Glutamatergic neuron (in vitro differentiated cells): ENCODE measurements around the gene B4GALNT4. TPM values are rescaled to one million over a fixed set of nuclear protein-coding genes. Genes with fewer than 3 reads are reported as not detected.
A peak's percentile ranks its signal among the peaks of the same experiment; 100 is the strongest.

Experiments used
- DNase-seq: peaks from one replicate; pipeline ENCODE4 v3.0.0; 2022
- H3K27ac Mint-ChIP-seq: one replicate; pipeline ENCODE4 v1.8.0; 2020; ENCODE audit warnings: mild to moderate bottlenecking, mixed read lengths, inconsistent platforms; ENCODE audit not compliant: unreplicated experiment
- H3K27me3 Mint-ChIP-seq: one replicate; pipeline ENCODE4 v1.8.0; 2020; ENCODE audit warnings: mild to moderate bottlenecking, moderate library complexity, mixed read lengths, inconsistent platforms; ENCODE audit not compliant: unreplicated experiment
- H3K36me3 Mint-ChIP-seq: one replicate; pipeline ENCODE4 v1.8.0; 2020; ENCODE audit warnings: mild to moderate bottlenecking, mixed read lengths, inconsistent platforms; ENCODE audit not compliant: unreplicated experiment
- H3K4me1 Mint-ChIP-seq: one replicate; pipeline ENCODE4 v1.8.0; 2020; ENCODE audit warnings: mild to moderate bottlenecking, low read depth, mixed read lengths, inconsistent platforms; ENCODE audit not compliant: unreplicated experiment
- H3K4me3 Mint-ChIP-seq: one replicate; pipeline ENCODE4 v1.8.0; 2020; ENCODE audit warnings: mild to moderate bottlenecking, mixed read lengths, inconsistent platforms; ENCODE audit not compliant: unreplicated experiment
- H3K9me3 Mint-ChIP-seq: one replicate; pipeline ENCODE4 v1.8.0; 2020; ENCODE audit warnings: mild to moderate bottlenecking, moderate library complexity, mixed read lengths, inconsistent platforms; ENCODE audit not compliant: unreplicated experiment
- total RNA-seq: library from RNA; stranded (reverse); fragmentation: NEBNext Ultra II Directional; extraction: Animal tissue kit (Norgen Biotek cat#: 25700); gene quantifications from one replicate; pipeline ENCODE4 v1.2.1, GENCODE V29; 2021; ENCODE audit not compliant: unreplicated experiment
- TF ChIP-seq, protein P1 (sequence below): fragments of 200-600 bp; sonication (generic); IDR thresholded peaks from one replicate; pipeline ENCODE4 v1.5.0; 2021; ENCODE audit not compliant: partially characterized antibody, unreplicated experiment

B4GALNT4 gene
- total RNA-seq, 1 donor from 2014 or later, result 418 TPM

DNA sequence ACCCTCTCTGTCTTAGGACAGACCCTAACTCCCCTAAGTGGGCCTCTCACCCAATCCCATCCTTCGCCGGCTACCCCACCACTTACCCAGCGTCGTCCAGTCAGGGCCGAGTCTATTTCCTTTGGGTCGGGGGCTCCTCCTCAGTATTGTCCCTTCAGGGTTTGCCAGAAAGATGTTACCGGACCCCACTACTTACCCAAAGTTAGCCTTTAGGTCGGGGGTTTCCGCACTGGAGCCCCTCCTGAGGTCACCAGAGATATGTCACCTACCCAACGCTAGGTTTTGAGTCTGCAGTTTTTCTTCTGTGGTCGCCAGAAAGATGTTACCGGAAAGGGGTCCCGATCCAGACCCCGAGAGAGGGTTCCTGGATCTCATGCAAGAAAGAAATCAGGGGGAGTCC, 17.9 kb upstream of the B4GALNT4 start:
- TF ChIP-seq, protein P1, sequence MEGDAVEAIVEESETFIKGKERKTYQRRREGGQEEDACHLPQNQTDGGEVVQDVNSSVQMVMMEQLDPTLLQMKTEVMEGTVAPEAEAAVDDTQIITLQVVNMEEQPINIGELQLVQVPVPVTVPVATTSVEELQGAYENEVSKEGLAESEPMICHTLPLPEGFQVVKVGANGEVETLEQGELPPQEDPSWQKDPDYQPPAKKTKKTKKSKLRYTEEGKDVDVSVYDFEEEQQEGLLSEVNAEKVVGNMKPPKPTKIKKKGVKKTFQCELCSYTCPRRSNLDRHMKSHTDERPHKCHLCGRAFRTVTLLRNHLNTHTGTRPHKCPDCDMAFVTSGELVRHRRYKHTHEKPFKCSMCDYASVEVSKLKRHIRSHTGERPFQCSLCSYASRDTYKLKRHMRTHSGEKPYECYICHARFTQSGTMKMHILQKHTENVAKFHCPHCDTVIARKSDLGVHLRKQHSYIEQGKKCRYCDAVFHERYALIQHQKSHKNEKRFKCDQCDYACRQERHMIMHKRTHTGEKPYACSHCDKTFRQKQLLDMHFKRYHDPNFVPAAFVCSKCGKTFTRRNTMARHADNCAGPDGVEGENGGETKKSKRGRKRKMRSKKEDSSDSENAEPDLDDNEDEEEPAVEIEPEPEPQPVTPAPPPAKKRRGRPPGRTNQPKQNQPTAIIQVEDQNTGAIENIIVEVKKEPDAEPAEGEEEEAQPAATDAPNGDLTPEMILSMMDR, result no peak
- H3K4me1 Mint-ChIP-seq, result no peaks in the 10 kb centered on the region
- no peak for DNase-seq
- H3K4me3 Mint-ChIP-seq, result no peak overlapping the region
- no peaks in the 10 kb centered on the region for H3K36me3 Mint-ChIP-seq
- peaks cover 3% of the 10 kb centered on the region for H3K27me3 Mint-ChIP-seq
- peaks cover 6% of the 10 kb centered on the region for H3K9me3 Mint-ChIP-seq
- H3K27ac Mint-ChIP-seq, result no peak overlapping the region

DNA sequence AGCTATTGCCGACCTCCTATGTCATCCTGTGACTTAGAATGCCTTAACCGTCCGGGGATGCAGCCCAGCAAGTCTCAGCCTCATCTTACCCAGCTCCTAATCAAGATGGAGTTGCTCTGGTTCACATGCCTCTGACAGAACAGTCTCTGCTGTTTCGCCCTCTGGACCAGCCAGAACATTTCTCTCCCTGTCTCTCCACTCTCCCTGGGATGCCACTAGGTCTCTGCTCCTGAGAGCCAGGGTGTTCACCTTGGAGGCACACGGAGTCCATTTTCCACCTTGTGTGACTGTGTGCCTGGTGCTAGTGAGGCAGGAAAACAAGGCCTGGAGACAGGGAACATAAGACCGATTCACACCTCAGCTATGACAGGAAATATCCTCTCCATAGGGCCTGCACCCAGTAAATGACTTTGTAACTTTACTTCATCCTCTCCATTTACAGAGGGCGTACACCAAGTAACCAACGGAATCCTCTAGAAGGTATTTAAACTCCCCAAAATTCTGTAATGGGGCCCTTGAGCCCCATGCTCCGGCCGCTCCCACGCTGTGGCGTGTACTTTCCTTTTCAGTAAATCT, 16.8 kb upstream of the B4GALNT4 start:
- H3K9me3 Mint-ChIP-seq, result peaks cover 6% of the 10 kb centered on the region
- TF ChIP-seq, protein P1, result no peak
- DNase-seq, result no peak
- H3K36me3 Mint-ChIP-seq, result no peaks in the 10 kb centered on the region
- H3K27ac Mint-ChIP-seq, result no peak overlapping the region
- H3K4me1 Mint-ChIP-seq, result no peaks in the 10 kb centered on the region
- peaks cover 3% of the 10 kb centered on the region for H3K27me3 Mint-ChIP-seq
- no peak overlapping the region for H3K4me3 Mint-ChIP-seq

DNA sequence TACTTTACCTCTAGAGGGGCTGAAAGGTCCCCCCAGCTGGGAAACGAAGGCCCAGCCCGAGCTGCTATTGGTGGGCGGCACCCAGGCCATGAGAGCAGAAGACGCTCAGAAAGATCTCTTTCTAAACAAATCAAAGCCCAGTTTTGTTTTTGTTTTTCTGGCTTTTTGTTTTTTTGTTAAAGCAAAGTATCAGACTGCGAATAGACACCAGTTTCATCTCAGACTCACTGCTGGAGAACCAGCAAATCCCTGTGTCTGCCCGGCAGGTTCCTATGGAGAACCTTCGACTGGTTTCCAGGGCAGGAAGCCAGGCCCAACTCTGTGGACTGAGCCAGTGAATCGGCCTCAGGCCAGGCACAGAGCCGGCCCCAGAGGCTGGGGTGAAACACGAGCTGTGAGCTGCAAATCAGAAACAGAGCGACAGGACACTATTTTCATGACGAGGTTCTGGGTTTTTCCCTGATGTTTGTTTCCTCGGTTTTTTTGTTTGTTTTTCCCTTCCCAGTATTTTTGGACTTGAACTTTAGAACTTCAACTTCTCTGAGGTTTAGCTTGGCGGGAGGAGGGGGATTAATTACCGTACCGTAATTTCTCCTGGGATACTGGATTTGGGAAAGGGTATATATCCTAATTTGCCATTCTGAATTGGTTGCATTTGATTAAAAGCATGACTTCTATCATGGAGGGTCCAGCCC, 16.0 kb upstream of the B4GALNT4 start:
- H3K27me3 Mint-ChIP-seq, result peaks cover 3% of the 10 kb centered on the region
- no peaks in the 10 kb centered on the region for H3K4me1 Mint-ChIP-seq
- peaks cover 6% of the 10 kb centered on the region for H3K9me3 Mint-ChIP-seq
- DNase-seq, result no peak
- TF ChIP-seq, protein P1, result no peak
- H3K4me3 Mint-ChIP-seq, result peak overlapping the region; percentile 25
- no peak overlapping the region for H3K27ac Mint-ChIP-seq
- H3K36me3 Mint-ChIP-seq, result no peaks in the 10 kb centered on the region

DNA sequence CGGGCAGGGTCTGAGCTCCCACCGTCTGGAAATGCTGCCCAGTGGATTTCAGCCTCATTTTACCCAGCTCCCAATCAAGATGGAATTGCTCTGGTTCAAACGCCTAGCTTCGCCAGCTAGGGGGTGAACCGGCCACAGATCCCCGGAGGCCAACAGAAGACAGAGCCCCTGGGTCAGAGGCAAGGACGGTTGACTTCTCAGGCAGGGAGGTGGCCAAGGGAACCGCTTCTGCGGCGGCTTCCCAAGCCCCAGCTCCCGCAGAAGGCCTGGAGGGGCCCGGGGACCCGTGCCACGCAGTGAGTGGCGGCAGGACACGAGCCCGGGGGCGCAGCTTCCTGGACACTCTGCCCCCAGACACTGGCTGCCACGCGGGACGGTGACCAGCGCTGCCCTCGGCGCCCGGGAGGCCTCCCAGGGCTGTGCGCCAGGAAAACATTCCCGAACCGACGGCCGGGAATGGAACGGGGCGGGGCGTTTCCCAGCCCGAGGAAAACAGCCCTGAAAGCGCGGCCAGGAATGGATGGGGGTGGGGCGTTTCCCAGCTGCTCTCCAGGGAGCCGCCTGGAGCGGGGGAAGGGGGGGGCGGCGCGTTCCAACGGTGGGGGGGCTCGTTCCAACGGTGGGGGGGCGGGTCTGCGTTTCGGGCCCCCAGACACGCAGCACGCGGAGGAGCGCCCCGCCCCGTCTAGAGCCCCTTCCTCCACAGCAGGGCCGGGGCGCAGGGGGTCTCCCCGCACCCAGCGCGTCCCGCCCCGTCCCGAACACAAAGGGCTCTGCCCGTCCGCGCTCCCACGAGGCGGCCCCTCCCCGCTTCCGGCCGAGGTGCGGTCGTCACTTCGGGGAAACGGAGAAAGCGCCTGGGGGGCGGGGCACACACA, 13.5 kb upstream of the B4GALNT4 start:
- Mint-ChIP-seq H3K27me3 (peaks cover 5% of the 10 kb centered on the region), H3K4me3 (peak overlapping the region; percentile 50), H3K4me1 (no peaks in the 10 kb centered on the region), H3K27ac (peak overlapping the region; percentile 60), H3K36me3 (no peaks in the 10 kb centered on the region), H3K9me3 (peaks cover 7% of the 10 kb centered on the region)
- peak; percentile 84 for DNase-seq
- TF ChIP-seq, protein P1, result no peak

DNA sequence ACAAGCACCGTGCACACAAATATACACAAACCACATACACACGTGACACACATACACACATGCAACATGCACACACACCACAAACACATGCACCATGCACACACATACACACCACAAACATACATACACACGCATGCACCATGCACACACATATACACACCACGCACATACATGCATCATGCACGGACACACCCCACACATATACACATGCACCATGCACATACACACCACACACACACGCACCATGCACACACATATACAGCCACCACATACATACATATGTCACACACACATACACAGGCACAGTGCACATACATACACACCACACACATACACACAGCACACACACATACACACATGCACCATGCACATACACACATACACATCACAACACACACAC, 12.7 kb upstream of the B4GALNT4 start:
- Mint-ChIP-seq H3K27ac (no peak overlapping the region), H3K9me3 (peaks cover 12% of the 10 kb centered on the region), H3K4me1 (no peaks in the 10 kb centered on the region), H3K36me3 (no peaks in the 10 kb centered on the region), H3K4me3 (no peak overlapping the region), H3K27me3 (peaks cover 5% of the 10 kb centered on the region)
- DNase-seq, result no peak
- TF ChIP-seq, protein P1, result no peak
